H1 (cell line): ENCODE data around the gene NID1.

Experiments
- E2F6 ChIP-seq: IDR thresholded peaks from 2 replicates; pipeline ENCODE4 v1.6.1; 2012; ENCODE audit warnings: inconsistent platforms
- GABPA ChIP-seq: IDR thresholded peaks from 2 replicates; pipeline ENCODE4 v1.6.1; 2011; ENCODE audit warnings: mild to moderate bottlenecking, low read length, moderate library complexity, borderline replicate concordance; ENCODE audit not compliant: insufficient read depth
- GTF2F1 ChIP-seq: IDR thresholded peaks from 2 replicates; pipeline ENCODE4 v1.6.1; 2012; ENCODE audit warnings: low read depth, low read length, improper control_type of control experiment, borderline replicate concordance
- POLR2A ChIP-seq, 2 experiments: IDR thresholded peaks; 1 replicate in 1 of 2; 2 replicates in 1 of 2; pipeline ENCODE4 v1.6.1; 2011; ENCODE audit warnings: low read depth in 2 of 2, low read length in 2 of 2, mild to moderate bottlenecking in 2 of 2; ENCODE audit errors: control extremely low read depth in 1 of 2
- POLR2AphosphoS5 ChIP-seq: IDR thresholded peaks from 2 replicates; pipeline ENCODE4 v1.6.1; 2011; ENCODE audit warnings: low read depth, low read length
- SP4 ChIP-seq: IDR thresholded peaks from 2 replicates; pipeline ENCODE4 v1.6.1; 2012; ENCODE audit warnings: low read length, inconsistent platforms
- TBP ChIP-seq: IDR thresholded peaks from 2 replicates; pipeline ENCODE4 v1.6.1; 2011; ENCODE audit warnings: low read depth, low read length, improper control_type of control experiment
- YY1 ChIP-seq: IDR thresholded peaks from 2 replicates; pipeline ENCODE4 v1.6.1; 2011; ENCODE audit warnings: low read depth, mild to moderate bottlenecking, low read length
- TF ChIP-seq, protein P1 (sequence below), 3 experiments: IDR thresholded peaks; 1 replicate in 2 of 3; 2 replicates in 1 of 3; pipeline versions ENCODE4 v1.5.1 to v1.6.1; 2011; ENCODE audit warnings: low read length in 3 of 3, mild to moderate bottlenecking in 3 of 3, inconsistent platforms in 2 of 3, low read depth in 1 of 3, moderate library complexity in 1 of 3; ENCODE audit not compliant: insufficient read depth in 1 of 3; ENCODE audit errors: control extremely low read depth in 1 of 3
- TF ChIP-seq, protein P2 (sequence below): IDR thresholded peaks from 2 replicates; pipeline ENCODE4 v1.6.1; 2012; ENCODE audit warnings: low read length, inconsistent platforms

GRCh38 chr1:236112332-236112627 lies 47.4 kb upstream of the NID1 start:
- TF ChIP-seq YY1 (no peak), GTF2F1 (no peak), GABPA (no peak), TBP (no peak), POLR2A (IDR thresholded peaks at IDR 0.05; ENCODE audit: control extremely low read depth in 1 of 2, low read depth in 2 of 2, low read length in 2 of 2) (no peak), SP4 (no peak), POLR2AphosphoS5 (no peak), E2F6 (no peak)
- TF ChIP-seq, protein P1, sequence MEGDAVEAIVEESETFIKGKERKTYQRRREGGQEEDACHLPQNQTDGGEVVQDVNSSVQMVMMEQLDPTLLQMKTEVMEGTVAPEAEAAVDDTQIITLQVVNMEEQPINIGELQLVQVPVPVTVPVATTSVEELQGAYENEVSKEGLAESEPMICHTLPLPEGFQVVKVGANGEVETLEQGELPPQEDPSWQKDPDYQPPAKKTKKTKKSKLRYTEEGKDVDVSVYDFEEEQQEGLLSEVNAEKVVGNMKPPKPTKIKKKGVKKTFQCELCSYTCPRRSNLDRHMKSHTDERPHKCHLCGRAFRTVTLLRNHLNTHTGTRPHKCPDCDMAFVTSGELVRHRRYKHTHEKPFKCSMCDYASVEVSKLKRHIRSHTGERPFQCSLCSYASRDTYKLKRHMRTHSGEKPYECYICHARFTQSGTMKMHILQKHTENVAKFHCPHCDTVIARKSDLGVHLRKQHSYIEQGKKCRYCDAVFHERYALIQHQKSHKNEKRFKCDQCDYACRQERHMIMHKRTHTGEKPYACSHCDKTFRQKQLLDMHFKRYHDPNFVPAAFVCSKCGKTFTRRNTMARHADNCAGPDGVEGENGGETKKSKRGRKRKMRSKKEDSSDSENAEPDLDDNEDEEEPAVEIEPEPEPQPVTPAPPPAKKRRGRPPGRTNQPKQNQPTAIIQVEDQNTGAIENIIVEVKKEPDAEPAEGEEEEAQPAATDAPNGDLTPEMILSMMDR (IDR thresholded peaks at IDR 0.05; ENCODE audit: control extremely low read depth in 1 of 3, insufficient read depth in 1 of 3, low read depth in 1 of 3, low read length in 3 of 3), result no peak
- TF ChIP-seq, protein P2, sequence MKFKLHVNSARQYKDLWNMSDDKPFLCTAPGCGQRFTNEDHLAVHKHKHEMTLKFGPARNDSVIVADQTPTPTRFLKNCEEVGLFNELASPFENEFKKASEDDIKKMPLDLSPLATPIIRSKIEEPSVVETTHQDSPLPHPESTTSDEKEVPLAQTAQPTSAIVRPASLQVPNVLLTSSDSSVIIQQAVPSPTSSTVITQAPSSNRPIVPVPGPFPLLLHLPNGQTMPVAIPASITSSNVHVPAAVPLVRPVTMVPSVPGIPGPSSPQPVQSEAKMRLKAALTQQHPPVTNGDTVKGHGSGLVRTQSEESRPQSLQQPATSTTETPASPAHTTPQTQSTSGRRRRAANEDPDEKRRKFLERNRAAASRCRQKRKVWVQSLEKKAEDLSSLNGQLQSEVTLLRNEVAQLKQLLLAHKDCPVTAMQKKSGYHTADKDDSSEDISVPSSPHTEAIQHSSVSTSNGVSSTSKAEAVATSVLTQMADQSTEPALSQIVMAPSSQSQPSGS, result no peak
